Measurements from ENCODE around the gene TMEM156. TPM values are rescaled to one million over a fixed set of nuclear protein-coding genes. Genes with fewer than 3 reads are reported as not detected.
"Not testable (repeated sequence)": the region's sequence is repeated elsewhere in the genome, so short reads cannot be mapped to it uniquely, and the experiment has no call there.

Gene TMEM156
- total RNA-seq, 2 experiments from 2014 or later = 27.6 to 28.2 TPM

- Mint-ChIP-seq H3K9me3 (peaks cover 21% of the 10 kb centered on the region), H3K36me3 (ENCODE audit: low read depth) (peaks cover 29% of the 10 kb centered on the region), H3K4me1 (peaks cover 25% of the 10 kb centered on the region)
- not testable (repeated sequence) for H3K4me3 Mint-ChIP-seq, H3K27me3 Mint-ChIP-seq, H3K27ac Mint-ChIP-seq, DNase-seq
- ChIA-PET CTCF (interaction anchor here (1.2 to 2.5 kb wide), 2 partner anchors 10 to 17 kb away, joined by 3 to 6 read pairs; no protein-coding TSS in a partner anchor), POLR2A (interaction anchor here (1.5 to 2.3 kb wide), 3 partner anchors 10 to 87 kb away, joined by 5 to 14 read pairs (median 13); no protein-coding TSS in a partner anchor)
Measured at GRCh38 chr4:38959248-38959647, 73.0 kb downstream of the TMEM156 start.

- Mint-ChIP-seq H3K36me3 (ENCODE audit: low read depth) (peaks cover 23% of the 10 kb centered on the region), H3K27me3 (no peaks in the 10 kb centered on the region), H3K4me1 (peaks cover 25% of the 10 kb centered on the region), H3K27ac (peak overlapping the region; percentile 55), H3K4me3 (no peak overlapping the region), H3K9me3 (peaks cover 19% of the 10 kb centered on the region)
- POLR2A ChIA-PET = interaction anchor here (1.5 to 2.3 kb wide), 3 partner anchors 9 to 87 kb away, joined by 5 to 14 read pairs (median 13); no protein-coding TSS in a partner anchor
- CTCF ChIA-PET = interaction anchor here (1.2 to 2.5 kb wide), 2 partner anchors 10 to 17 kb away, joined by 3 to 6 read pairs; no protein-coding TSS in a partner anchor
- no peak for DNase-seq
Measured at GRCh38 chr4:38958453-38959190, 73.6 kb downstream of the TMEM156 start.

GRCh38 chr4:38957893-38958292, 74.3 kb downstream of the TMEM156 start:
- CTCF ChIA-PET = interaction anchor here (2.5 kb wide), 1 partner anchor 9 kb away, joined by 6 read pairs; no protein-coding TSS in a partner anchor
- no peak for DNase-seq
- POLR2A ChIA-PET = interaction anchor here (1.5 to 2.3 kb wide), 3 partner anchors 9 to 88 kb away, joined by 5 to 14 read pairs (median 13); no protein-coding TSS in a partner anchor
- peaks cover 25% of the 10 kb centered on the region for H3K4me1 Mint-ChIP-seq
- H3K4me3 Mint-ChIP-seq = no peak overlapping the region
- H3K27ac Mint-ChIP-seq = peak overlapping the region; percentile 68
- no peaks in the 10 kb centered on the region for H3K27me3 Mint-ChIP-seq
- H3K9me3 Mint-ChIP-seq = peaks cover 19% of the 10 kb centered on the region
- peaks cover 18% of the 10 kb centered on the region for H3K36me3 Mint-ChIP-seq (ENCODE audit: low read depth)

- DNase-seq = no peak
- Mint-ChIP-seq H3K9me3 (peaks cover 19% of the 10 kb centered on the region), H3K4me3 (no peak overlapping the region), H3K4me1 (peaks cover 27% of the 10 kb centered on the region), H3K27me3 (no peaks in the 10 kb centered on the region), H3K27ac (peak overlapping the region; percentile 68), H3K36me3 (ENCODE audit: low read depth) (peaks cover 16% of the 10 kb centered on the region)
- CTCF ChIA-PET = interaction anchor here (2.5 kb wide), 1 partner anchor 8 kb away, joined by 6 read pairs; no protein-coding TSS in a partner anchor
- POLR2A ChIA-PET = interaction anchor here (2.1 to 2.3 kb wide), 2 partner anchors 8 to 27 kb away, joined by 13 to 14 read pairs; no protein-coding TSS in a partner anchor
Measured at GRCh38 chr4:38957261-38957815, 74.9 kb downstream of the TMEM156 start.

- peaks cover 16% of the 10 kb centered on the region for H3K9me3 Mint-ChIP-seq
- H3K4me3 Mint-ChIP-seq = no peak overlapping the region
- CTCF ChIA-PET = no interaction called here
- no peak for DNase-seq
- H3K36me3 Mint-ChIP-seq (ENCODE audit: low read depth) = peaks cover 12% of the 10 kb centered on the region
- POLR2A ChIA-PET = no interaction called here
- no peaks in the 10 kb centered on the region for H3K27me3 Mint-ChIP-seq
- H3K27ac Mint-ChIP-seq = no peak overlapping the region
- peaks cover 35% of the 10 kb centered on the region for H3K4me1 Mint-ChIP-seq
Measured at GRCh38 chr4:38955957-38956356, 76.3 kb downstream of the TMEM156 start.

GRCh38 chr4:38954727-38955126, 77.5 kb downstream of the TMEM156 start:
- no peak for DNase-seq
- no peak overlapping the region for H3K27ac Mint-ChIP-seq
- CTCF ChIA-PET = interaction anchor here (0.5 to 1.3 kb wide), 2 partner anchors 23 to 225 kb away, joined by 3 to 4 read pairs; no protein-coding TSS in a partner anchor

GRCh38 chr4:38952017-38952416, 80.2 kb downstream of the TMEM156 start:
- H3K4me3 Mint-ChIP-seq = no peak overlapping the region
- no peaks in the 10 kb centered on the region for H3K27me3 Mint-ChIP-seq
- DNase-seq = no peak
- H3K27ac Mint-ChIP-seq = no peak overlapping the region
- ChIA-PET POLR2A (no interaction called here), CTCF (no interaction called here)
- H3K36me3 Mint-ChIP-seq (ENCODE audit: low read depth) = peaks cover 6% of the 10 kb centered on the region
- peaks cover 4% of the 10 kb centered on the region for H3K9me3 Mint-ChIP-seq
- peaks cover 43% of the 10 kb centered on the region for H3K4me1 Mint-ChIP-seq

More at GRCh38 chr4:38954727-38955126, 77.5 kb downstream of the TMEM156 start:
- Mint-ChIP-seq H3K4me1 (peaks cover 46% of the 10 kb centered on the region), H3K27me3 (no peaks in the 10 kb centered on the region), H3K36me3 (ENCODE audit: low read depth) (peaks cover 9% of the 10 kb centered on the region), H3K4me3 (no peak overlapping the region), H3K9me3 (peaks cover 9% of the 10 kb centered on the region)
- POLR2A ChIA-PET = no interaction called here

- Mint-ChIP-seq H3K36me3 (ENCODE audit: low read depth) (peaks cover 6% of the 10 kb centered on the region), H3K27ac (peak overlapping the region; percentile 23), H3K27me3 (no peaks in the 10 kb centered on the region), H3K9me3 (peaks cover 4% of the 10 kb centered on the region), H3K4me1 (peaks cover 41% of the 10 kb centered on the region), H3K4me3 (no peak overlapping the region)
- DNase-seq = no peak
- CTCF ChIA-PET = interaction anchor here (2.1 kb wide), 1 partner anchor 49 kb away, joined by 6 read pairs; no protein-coding TSS in a partner anchor
- POLR2A ChIA-PET = interaction anchor here (2.7 kb wide), 1 partner anchor 95 kb away, joined by 11 read pairs; no protein-coding TSS in a partner anchor
Measured at GRCh38 chr4:38951598-38951997, 80.6 kb downstream of the TMEM156 start.

- no peak for DNase-seq
- Mint-ChIP-seq H3K27ac (no peak overlapping the region), H3K36me3 (ENCODE audit: low read depth) (no peaks in the 10 kb centered on the region), H3K4me1 (peaks cover 37% of the 10 kb centered on the region), H3K4me3 (no peak overlapping the region), H3K27me3 (no peaks in the 10 kb centered on the region), H3K9me3 (peaks cover under 1% of the 10 kb centered on the region)
- POLR2A ChIA-PET = interaction anchor here (1.5 to 2.7 kb wide), 2 partner anchors 13 to 96 kb away, joined by 4 to 11 read pairs; no protein-coding TSS in a partner anchor
- CTCF ChIA-PET = interaction anchor here (0.7 to 3.2 kb wide), 3 partner anchors 48 to 185 kb away, joined by 3 to 10 read pairs (median 6); no protein-coding TSS in a partner anchor
Measured at GRCh38 chr4:38950734-38951133, 81.5 kb downstream of the TMEM156 start.

- Mint-ChIP-seq H3K27me3 (no peaks in the 10 kb centered on the region), H3K27ac (no peak overlapping the region), H3K4me3 (no peak overlapping the region), H3K4me1 (peaks cover 37% of the 10 kb centered on the region), H3K36me3 (ENCODE audit: low read depth) (no peaks in the 10 kb centered on the region), H3K9me3 (no peaks in the 10 kb centered on the region)
- ChIA-PET POLR2A (interaction anchor here (1.2 to 2.7 kb wide), 4 partner anchors 8 to 96 kb away, joined by 4 to 14 read pairs (median 8); no protein-coding TSS in a partner anchor), CTCF (interaction anchor here (0.7 to 3.2 kb wide), 4 partner anchors 47 to 186 kb away, joined by 3 to 10 read pairs (median 4); no protein-coding TSS in a partner anchor)
- DNase-seq = no peak
Measured at GRCh38 chr4:38950159-38950558, 82.0 kb downstream of the TMEM156 start.

GRCh38 chr4:38949411-38950051, 82.7 kb downstream of the TMEM156 start:
- ChIA-PET POLR2A (interaction anchor here (1.0 to 2.7 kb wide), 5 partner anchors 9 to 97 kb away, joined by 4 to 14 read pairs (median 6); no protein-coding TSS in a partner anchor), CTCF (interaction anchor here (1.1 to 3.2 kb wide), 5 partner anchors 9 to 185 kb away, joined by 3 to 10 read pairs (median 6); no protein-coding TSS in a partner anchor)
- Mint-ChIP-seq H3K4me3 (no peak overlapping the region), H3K36me3 (ENCODE audit: low read depth) (no peaks in the 10 kb centered on the region), H3K4me1 (peaks cover 37% of the 10 kb centered on the region), H3K27ac (peak overlapping the region; percentile 68), H3K9me3 (no peaks in the 10 kb centered on the region), H3K27me3 (no peaks in the 10 kb centered on the region)
- DNase-seq = peak; percentile 61

- DNase-seq = no peak
- Mint-ChIP-seq H3K4me3 (no peak overlapping the region), H3K27me3 (no peaks in the 10 kb centered on the region), H3K36me3 (ENCODE audit: low read depth) (no peaks in the 10 kb centered on the region), H3K9me3 (no peaks in the 10 kb centered on the region), H3K4me1 (peaks cover 37% of the 10 kb centered on the region), H3K27ac (no peak overlapping the region)
- POLR2A ChIA-PET = interaction anchor here (2.6 to 2.7 kb wide), 2 partner anchors 10 to 98 kb away, joined by 11 to 14 read pairs; no protein-coding TSS in a partner anchor
- CTCF ChIA-PET = interaction anchor here (1.4 to 3.2 kb wide), 3 partner anchors 10 to 186 kb away, joined by 3 to 10 read pairs (median 6); no protein-coding TSS in a partner anchor
Measured at GRCh38 chr4:38948551-38948950, 83.7 kb downstream of the TMEM156 start.

Data from activated CD4-positive, alpha-beta memory T cell treated with anti-CD3 and anti-CD28 coated beads, Interleukin-2, amount 10 ng/mL, durations not matched to agents 7 days and 5 days (primary cell).